Measurements from ENCODE around the gene DTD2.

DNA sequence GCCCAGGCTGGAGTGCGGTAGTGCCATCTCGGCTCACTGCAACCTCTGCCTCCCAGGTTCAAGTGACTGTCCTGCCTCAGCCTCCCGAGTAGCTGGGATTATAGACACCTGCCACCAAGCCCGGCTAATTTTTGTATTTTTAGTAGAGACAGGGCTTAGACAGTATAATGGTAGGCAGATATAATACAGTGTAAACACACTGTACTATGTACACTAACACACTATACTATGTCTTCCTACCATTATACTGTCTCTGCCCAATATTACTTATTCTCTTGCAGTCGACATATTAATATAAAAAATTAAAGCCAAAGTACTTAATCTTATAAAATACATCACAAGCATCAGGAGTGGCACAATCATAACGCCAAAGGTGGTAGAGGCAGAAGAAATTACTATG is 15.0 kb downstream of the DTD2 start:
- TF ChIP-seq, protein P1, sequence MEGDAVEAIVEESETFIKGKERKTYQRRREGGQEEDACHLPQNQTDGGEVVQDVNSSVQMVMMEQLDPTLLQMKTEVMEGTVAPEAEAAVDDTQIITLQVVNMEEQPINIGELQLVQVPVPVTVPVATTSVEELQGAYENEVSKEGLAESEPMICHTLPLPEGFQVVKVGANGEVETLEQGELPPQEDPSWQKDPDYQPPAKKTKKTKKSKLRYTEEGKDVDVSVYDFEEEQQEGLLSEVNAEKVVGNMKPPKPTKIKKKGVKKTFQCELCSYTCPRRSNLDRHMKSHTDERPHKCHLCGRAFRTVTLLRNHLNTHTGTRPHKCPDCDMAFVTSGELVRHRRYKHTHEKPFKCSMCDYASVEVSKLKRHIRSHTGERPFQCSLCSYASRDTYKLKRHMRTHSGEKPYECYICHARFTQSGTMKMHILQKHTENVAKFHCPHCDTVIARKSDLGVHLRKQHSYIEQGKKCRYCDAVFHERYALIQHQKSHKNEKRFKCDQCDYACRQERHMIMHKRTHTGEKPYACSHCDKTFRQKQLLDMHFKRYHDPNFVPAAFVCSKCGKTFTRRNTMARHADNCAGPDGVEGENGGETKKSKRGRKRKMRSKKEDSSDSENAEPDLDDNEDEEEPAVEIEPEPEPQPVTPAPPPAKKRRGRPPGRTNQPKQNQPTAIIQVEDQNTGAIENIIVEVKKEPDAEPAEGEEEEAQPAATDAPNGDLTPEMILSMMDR (IDR thresholded peaks at IDR 0.05; ENCODE audit: low read depth, low read length, missing input control), result no peak
- TF ChIP-seq JUND (IDR thresholded peaks at IDR 0.05) (no peak), GABPA (IDR thresholded peaks at IDR 0.05 in 1 of 2, conservative IDR thresholded peaks at IDR 0.05 in 1 of 2) (no peak), RAD21 (IDR thresholded peaks at IDR 0.05) (no peak), TAF1 (conservative IDR thresholded peaks at IDR 0.05) (no peak), SP1 (IDR thresholded peaks at IDR 0.05) (no peak), EGR1 (IDR thresholded peaks at IDR 0.05; ENCODE audit: low read depth in 2 of 2) (no peak)
- TF ChIP-seq, protein P2, sequence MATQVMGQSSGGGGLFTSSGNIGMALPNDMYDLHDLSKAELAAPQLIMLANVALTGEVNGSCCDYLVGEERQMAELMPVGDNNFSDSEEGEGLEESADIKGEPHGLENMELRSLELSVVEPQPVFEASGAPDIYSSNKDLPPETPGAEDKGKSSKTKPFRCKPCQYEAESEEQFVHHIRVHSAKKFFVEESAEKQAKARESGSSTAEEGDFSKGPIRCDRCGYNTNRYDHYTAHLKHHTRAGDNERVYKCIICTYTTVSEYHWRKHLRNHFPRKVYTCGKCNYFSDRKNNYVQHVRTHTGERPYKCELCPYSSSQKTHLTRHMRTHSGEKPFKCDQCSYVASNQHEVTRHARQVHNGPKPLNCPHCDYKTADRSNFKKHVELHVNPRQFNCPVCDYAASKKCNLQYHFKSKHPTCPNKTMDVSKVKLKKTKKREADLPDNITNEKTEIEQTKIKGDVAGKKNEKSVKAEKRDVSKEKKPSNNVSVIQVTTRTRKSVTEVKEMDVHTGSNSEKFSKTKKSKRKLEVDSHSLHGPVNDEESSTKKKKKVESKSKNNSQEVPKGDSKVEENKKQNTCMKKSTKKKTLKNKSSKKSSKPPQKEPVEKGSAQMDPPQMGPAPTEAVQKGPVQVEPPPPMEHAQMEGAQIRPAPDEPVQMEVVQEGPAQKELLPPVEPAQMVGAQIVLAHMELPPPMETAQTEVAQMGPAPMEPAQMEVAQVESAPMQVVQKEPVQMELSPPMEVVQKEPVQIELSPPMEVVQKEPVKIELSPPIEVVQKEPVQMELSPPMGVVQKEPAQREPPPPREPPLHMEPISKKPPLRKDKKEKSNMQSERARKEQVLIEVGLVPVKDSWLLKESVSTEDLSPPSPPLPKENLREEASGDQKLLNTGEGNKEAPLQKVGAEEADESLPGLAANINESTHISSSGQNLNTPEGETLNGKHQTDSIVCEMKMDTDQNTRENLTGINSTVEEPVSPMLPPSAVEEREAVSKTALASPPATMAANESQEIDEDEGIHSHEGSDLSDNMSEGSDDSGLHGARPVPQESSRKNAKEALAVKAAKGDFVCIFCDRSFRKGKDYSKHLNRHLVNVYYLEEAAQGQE (IDR thresholded peaks at IDR 0.05), result no peak
- TF ChIP-seq, protein P3, sequence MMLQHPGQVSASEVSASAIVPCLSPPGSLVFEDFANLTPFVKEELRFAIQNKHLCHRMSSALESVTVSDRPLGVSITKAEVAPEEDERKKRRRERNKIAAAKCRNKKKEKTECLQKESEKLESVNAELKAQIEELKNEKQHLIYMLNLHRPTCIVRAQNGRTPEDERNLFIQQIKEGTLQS (IDR thresholded peaks at IDR 0.05), result no peak

Measured in liver (tissue), 3 donors.